Measurements from ENCODE around the gene VPS8.
A peak's percentile ranks its signal among the peaks of the same experiment; 100 is the strongest.

Gene VPS8

DNA sequence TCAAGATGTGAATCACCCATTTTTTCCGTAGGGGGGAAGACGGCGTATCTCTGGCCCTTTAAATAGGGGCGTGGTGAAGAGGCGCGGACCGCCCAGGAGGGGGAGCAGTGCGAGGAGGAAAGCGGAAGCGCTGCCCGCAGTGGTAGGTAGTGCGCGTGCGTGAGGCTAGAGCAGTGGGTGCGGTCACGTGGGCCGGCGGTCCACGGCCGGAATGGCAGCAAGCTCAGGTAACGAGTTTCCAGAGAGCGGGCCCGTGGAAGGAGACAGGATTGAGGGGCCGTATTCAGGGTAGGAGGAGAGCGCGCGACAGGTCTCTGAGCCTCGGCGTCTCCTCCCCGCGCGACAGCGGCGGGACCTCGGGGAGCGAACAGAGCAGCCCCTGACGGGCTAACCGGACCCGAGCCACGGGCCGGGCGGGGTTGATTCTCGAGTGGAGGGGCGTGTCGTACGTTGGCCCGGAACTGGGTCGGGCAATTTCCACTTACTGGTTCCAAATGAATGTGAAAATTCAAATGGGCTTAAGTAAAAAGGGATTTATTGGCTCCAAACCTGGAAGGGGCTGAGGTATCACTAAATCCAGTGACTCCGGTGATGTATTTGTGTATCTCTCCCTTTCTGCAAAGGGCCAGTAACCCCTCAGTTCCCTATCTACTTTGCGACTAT is at the start of gene VPS8 (continued):
- TF ChIP-seq ZNF837 (tag by site-specific recombination; IDR thresholded peaks at IDR 0.05): no peak
- TF ChIP-seq, protein P1, sequence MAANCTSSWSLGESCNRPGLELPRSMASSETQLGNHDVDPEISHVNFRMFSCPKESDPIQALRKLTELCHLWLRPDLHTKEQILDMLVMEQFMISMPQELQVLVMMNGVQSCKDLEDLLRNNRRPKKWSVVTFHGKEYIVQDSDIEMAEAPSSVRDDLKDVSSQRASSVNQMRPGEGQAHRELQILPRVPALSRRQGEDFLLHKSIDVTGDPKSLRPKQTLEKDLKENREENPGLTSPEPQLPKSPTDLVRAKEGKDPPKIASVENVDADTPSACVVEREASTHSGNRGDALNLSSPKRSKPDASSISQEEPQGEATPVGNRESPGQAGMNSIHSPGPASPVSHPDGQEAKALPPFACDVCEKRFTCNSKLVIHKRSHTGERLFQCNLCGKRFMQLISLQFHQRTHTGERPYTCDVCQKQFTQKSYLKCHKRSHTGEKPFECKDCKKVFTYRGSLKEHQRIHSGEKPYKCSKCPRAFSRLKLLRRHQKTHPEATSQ (tag by site-specific recombination; IDR thresholded peaks at IDR 0.05): no peak
- TF ChIP-seq, protein P2, sequence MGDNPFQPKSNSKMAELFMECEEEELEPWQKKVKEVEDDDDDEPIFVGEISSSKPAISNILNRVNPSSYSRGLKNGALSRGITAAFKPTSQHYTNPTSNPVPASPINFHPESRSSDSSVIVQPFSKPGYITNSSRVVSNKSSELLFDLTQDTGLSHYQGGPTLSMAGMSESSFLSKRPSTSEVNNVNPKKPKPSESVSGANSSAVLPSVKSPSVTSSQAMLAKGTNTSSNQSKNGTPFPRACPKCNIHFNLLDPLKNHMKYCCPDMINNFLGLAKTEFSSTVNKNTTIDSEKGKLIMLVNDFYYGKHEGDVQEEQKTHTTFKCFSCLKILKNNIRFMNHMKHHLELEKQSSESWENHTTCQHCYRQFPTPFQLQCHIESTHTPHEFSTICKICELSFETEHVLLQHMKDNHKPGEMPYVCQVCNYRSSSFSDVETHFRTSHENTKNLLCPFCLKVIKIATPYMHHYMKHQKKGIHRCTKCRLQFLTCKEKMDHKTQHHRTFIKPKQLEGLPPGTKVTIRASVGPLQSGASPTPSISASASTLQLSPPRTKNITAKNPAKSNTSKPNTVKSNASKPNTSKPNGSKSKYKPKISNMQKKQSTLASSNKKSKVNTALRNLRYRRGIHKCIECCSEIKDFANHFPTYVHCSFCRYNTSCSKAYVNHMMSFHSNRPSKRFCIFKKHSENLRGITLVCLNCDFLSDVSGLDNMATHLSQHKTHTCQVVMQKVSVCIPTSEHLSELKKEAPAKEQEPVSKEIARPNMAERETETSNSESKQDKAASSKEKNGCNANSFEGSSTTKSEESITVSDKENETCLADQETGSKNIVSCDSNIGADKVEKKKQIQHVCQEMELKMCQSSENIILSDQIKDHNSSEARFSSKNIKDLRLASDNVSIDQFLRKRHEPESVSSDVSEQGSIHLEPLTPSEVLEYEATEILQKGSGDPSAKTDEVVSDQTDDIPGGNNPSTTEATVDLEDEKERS (tag by site-specific recombination; IDR thresholded peaks at IDR 0.05): no peak
- TF ChIP-seq, protein P3, sequence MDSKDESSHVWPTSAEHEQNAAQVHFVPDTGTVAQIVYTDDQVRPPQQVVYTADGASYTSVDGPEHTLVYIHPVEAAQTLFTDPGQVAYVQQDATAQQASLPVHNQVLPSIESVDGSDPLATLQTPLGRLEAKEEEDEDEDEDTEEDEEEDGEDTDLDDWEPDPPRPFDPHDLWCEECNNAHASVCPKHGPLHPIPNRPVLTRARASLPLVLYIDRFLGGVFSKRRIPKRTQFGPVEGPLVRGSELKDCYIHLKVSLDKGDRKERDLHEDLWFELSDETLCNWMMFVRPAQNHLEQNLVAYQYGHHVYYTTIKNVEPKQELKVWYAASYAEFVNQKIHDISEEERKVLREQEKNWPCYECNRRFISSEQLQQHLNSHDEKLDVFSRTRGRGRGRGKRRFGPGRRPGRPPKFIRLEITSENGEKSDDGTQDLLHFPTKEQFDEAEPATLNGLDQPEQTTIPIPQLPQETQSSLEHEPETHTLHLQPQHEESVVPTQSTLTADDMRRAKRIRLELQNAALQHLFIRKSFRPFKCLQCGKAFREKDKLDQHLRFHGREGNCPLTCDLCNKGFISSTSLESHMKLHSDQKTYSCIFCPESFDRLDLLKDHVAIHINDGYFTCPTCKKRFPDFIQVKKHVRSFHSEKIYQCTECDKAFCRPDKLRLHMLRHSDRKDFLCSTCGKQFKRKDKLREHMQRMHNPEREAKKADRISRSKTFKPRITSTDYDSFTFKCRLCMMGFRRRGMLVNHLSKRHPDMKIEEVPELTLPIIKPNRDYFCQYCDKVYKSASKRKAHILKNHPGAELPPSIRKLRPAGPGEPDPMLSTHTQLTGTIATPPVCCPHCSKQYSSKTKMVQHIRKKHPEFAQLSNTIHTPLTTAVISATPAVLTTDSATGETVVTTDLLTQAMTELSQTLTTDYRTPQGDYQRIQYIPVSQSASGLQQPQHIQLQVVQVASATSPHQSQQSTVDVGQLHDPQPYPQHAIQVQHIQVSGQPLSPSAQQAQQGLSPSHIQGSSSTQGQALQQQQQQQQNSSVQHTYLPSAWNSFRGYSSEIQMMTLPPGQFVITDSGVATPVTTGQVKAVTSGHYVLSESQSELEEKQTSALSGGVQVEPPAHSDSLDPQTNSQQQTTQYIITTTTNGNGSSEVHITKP (tag by site-specific recombination; IDR thresholded peaks at IDR 0.05): peak; percentile 91

DNA sequence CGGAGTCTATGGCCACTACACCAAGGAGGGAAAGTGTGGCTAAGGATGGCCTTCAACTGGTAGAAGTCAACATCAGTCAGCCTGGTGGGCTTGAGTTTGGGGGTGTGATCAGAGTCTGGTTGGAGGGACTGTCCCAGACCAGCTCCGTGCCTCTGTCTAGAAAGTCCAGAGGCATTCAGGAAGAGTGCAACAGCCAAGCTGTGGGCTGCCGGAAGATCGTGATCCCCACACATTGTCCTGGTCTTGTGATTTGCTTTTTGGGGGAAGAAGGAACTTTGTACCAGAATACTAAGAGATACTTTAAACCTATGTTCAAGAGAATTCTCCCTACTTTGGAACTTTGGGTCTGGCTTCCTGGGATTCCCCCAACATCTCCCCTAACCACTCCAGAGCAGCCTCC is 47.8 kb upstream of the VPS8 start:
- CTCF ChIA-PET: interaction anchor here (0.8 kb wide), 1 partner anchor 203 kb away, joined by 3 read pairs; no protein-coding TSS in a partner anchor
- H3K27ac ChIP-seq (ENCODE audit: extremely low read depth, low read depth, low read length): no peak overlapping the region
- no peaks in the 10 kb centered on the region for H3K9me3 ChIP-seq (ENCODE audit: control insufficient read depth, insufficient read depth, low read depth, low read length)
- TF ChIP-seq ZNF354C (tag by site-specific recombination; IDR thresholded peaks at IDR 0.05; ENCODE audit: borderline replicate concordance, low read depth): no peak
- TF ChIP-seq, protein P4, sequence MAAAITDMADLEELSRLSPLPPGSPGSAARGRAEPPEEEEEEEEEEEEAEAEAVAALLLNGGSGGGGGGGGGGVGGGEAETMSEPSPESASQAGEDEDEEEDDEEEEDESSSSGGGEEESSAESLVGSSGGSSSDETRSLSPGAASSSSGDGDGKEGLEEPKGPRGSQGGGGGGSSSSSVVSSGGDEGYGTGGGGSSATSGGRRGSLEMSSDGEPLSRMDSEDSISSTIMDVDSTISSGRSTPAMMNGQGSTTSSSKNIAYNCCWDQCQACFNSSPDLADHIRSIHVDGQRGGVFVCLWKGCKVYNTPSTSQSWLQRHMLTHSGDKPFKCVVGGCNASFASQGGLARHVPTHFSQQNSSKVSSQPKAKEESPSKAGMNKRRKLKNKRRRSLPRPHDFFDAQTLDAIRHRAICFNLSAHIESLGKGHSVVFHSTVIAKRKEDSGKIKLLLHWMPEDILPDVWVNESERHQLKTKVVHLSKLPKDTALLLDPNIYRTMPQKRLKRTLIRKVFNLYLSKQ (tag by site-specific recombination; IDR thresholded peaks at IDR 0.05; ENCODE audit: borderline replicate concordance): no peak
- TF ChIP-seq ZBTB8A (tag by site-specific recombination; IDR thresholded peaks at IDR 0.05): no peak
- no peak for TF ChIP-seq ZNF776 (tag by site-specific recombination; IDR thresholded peaks at IDR 0.05; ENCODE audit: borderline replicate concordance)
- TF ChIP-seq ZNF626 (tag by site-specific recombination; IDR thresholded peaks at IDR 0.05): no peak
- no peak for TF ChIP-seq HOXC10 (CRISPR knock-in tag; IDR thresholded peaks at IDR 0.05)
- TF ChIP-seq, protein P5, sequence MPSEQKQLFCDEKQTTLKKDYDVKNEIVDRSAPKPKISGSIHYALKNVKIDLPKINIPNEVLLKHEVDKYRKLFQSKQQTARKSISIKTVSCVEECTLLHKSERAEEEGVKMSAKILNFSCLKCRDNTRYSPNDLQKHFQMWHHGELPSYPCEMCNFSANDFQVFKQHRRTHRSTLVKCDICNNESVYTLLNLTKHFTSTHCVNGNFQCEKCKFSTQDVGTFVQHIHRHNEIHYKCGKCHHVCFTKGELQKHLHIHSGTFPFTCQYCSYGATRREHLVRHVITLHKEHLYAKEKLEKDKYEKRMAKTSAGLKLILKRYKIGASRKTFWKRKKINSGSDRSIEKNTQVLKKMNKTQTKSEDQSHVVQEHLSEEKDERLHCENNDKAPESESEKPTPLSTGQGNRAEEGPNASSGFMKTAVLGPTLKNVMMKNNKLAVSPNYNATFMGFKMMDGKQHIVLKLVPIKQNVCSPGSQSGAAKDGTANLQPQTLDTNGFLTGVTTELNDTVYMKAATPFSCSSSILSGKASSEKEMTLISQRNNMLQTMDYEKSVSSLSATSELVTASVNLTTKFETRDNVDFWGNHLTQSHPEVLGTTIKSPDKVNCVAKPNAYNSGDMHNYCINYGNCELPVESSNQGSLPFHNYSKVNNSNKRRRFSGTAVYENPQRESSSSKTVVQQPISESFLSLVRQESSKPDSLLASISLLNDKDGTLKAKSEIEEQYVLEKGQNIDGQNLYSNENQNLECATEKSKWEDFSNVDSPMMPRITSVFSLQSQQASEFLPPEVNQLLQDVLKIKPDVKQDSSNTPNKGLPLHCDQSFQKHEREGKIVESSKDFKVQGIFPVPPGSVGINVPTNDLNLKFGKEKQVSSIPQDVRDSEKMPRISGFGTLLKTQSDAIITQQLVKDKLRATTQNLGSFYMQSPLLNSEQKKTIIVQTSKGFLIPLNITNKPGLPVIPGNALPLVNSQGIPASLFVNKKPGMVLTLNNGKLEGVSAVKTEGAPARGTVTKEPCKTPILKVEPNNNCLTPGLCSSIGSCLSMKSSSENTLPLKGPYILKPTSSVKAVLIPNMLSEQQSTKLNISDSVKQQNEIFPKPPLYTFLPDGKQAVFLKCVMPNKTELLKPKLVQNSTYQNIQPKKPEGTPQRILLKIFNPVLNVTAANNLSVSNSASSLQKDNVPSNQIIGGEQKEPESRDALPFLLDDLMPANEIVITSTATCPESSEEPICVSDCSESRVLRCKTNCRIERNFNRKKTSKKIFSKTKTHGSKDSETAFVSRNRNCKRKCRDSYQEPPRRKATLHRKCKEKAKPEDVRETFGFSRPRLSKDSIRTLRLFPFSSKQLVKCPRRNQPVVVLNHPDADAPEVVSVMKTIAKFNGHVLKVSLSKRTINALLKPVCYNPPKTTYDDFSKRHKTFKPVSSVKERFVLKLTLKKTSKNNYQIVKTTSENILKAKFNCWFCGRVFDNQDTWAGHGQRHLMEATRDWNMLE (tag by site-specific recombination; conservative IDR thresholded peaks at IDR 0.05; ENCODE audit: low read depth): no peak
- TF ChIP-seq ZNF335 (tag by site-specific recombination; conservative IDR thresholded peaks at IDR 0.05): no peak
- no peak for TF ChIP-seq ZBTB20 (tag by site-specific recombination; IDR thresholded peaks at IDR 0.05)
- no peak overlapping the region for H3K4me3 ChIP-seq (ENCODE audit: low read depth, low read length)
- H3K36me3 ChIP-seq (ENCODE audit: control insufficient read depth in 2 of 2, insufficient read depth in 1 of 2, low read length in 2 of 2): no peaks in the 10 kb centered on the region
- POLR2A ChIA-PET: interaction anchor here (0.6 kb wide), 1 partner anchor 8 kb away, joined by 8 read pairs; no protein-coding TSS in a partner anchor
- no peaks in the 10 kb centered on the region for H3K4me1 ChIP-seq (ENCODE audit: control insufficient read depth, insufficient read depth, low read length)

Measured in HEK293 (cell line).